ENCODE data around the gene MAP6. TPM values are rescaled to one million over a fixed set of nuclear protein-coding genes. Genes with fewer than 3 reads are reported as not detected.

The MAP6 gene
- total RNA-seq, 1 donor from 2014 or later: not detected

DNA sequence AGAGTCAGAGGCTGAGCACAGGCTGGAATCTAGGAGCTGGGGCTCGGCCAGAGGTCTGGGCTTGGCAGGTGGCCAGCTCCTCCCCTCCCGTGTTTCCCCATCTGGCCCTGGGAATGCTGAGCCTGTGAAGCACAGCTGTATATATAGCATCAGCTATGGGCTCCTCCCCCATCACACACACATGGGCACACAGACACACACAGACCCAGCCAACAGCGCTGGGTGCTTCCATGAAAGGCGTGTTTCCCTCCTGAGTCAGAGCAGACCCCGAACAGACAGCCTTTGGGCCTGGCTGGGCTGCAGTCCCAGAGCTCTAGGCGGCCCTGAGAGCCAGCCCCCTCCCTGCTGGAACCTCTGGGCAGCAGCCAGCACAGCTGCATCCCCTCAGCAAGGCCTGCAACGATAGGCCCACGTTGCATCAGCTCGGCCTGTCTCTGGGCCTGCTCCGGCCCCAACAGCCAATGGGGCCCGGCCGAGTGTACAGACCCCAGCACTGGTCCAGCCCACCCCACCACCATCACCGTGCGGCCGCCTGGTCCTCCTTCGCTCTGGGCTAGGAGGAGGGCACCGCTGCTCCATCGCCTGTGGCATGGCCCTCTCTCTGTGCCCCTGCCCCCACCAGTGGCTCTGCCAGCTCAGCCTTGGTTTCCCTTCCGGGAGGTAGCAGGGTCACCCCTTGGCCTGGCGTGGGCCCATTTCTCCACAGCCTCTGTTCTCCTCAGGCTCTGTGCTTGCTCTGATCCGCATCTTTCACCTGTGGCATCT is 114.4 kb downstream of the MAP6 start:
- FAIRE-seq (no peak), DNase-seq (ENCODE audit: low read depth) (no peak)
- no peaks in the 10 kb centered on the region for H3K36me3 ChIP-seq (ENCODE audit: control insufficient read depth, insufficient read depth, low read length)
- TF ChIP-seq, protein P1, sequence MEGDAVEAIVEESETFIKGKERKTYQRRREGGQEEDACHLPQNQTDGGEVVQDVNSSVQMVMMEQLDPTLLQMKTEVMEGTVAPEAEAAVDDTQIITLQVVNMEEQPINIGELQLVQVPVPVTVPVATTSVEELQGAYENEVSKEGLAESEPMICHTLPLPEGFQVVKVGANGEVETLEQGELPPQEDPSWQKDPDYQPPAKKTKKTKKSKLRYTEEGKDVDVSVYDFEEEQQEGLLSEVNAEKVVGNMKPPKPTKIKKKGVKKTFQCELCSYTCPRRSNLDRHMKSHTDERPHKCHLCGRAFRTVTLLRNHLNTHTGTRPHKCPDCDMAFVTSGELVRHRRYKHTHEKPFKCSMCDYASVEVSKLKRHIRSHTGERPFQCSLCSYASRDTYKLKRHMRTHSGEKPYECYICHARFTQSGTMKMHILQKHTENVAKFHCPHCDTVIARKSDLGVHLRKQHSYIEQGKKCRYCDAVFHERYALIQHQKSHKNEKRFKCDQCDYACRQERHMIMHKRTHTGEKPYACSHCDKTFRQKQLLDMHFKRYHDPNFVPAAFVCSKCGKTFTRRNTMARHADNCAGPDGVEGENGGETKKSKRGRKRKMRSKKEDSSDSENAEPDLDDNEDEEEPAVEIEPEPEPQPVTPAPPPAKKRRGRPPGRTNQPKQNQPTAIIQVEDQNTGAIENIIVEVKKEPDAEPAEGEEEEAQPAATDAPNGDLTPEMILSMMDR (IDR thresholded peaks at IDR 0.05; ENCODE audit: insufficient read depth, low read length, severe bottlenecking): no peak
- no peak overlapping the region for H3K4me3 ChIP-seq (ENCODE audit: low read depth, low read length)
- H3K27me3 ChIP-seq (ENCODE audit: control insufficient read depth, insufficient read depth, low read length): no peaks in the 10 kb centered on the region

DNA sequence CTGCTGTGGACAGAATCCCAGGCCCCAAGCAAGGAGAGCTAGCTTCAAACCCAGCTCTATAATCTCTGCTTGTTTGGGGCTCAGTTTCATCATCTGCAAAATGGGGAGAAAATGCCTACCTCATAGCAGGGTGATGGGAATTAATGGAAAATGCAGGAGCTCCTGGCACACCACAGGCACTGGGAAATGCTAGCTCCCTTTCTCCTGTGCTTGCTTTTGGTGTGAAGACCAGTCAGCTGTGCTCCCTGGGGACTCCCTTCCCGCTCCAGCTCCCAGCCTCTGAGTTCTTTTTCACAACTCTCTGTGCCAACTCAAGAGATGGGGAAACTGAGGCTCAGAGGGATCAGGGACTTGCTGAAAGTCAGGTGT is 115.0 kb downstream of the MAP6 start:
- Histone ChIP-seq H3K36me3 (ENCODE audit: control insufficient read depth, insufficient read depth, low read length) (no peaks in the 10 kb centered on the region), H3K4me3 (ENCODE audit: low read depth, low read length) (no peak overlapping the region), H3K27me3 (ENCODE audit: control insufficient read depth, insufficient read depth, low read length) (no peaks in the 10 kb centered on the region)
- TF ChIP-seq, protein P1 (IDR thresholded peaks at IDR 0.05; ENCODE audit: insufficient read depth, low read length, severe bottlenecking): no peak
- FAIRE-seq (no peak), DNase-seq (ENCODE audit: low read depth) (no peak)

DNA sequence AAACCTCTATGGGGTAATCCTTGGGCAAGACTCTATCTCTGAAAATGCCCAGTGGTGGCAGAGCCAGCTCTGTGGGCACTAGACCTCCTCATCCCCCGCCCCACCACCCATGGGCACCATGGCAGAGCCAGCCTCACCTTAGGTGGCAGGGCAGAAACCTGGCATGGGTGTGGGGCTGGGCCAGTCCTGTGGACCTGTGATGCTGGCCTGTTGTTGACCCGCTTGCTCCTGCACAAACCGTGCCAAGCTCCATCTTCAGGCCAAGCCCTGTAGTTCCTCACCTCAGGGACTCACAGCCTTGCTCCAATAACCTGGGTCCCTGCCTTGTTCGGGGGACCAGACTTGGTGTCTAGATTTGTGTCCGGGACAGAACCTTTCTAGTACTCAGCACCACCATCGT is 115.7 kb downstream of the MAP6 start:
- Histone ChIP-seq H3K36me3 (ENCODE audit: control insufficient read depth, insufficient read depth, low read length) (no peaks in the 10 kb centered on the region), H3K4me3 (ENCODE audit: low read depth, low read length) (no peak overlapping the region), H3K27me3 (ENCODE audit: control insufficient read depth, insufficient read depth, low read length) (no peaks in the 10 kb centered on the region)
- DNase-seq (ENCODE audit: low read depth) (no peak), FAIRE-seq (no peak)
- TF ChIP-seq, protein P1 (IDR thresholded peaks at IDR 0.05; ENCODE audit: insufficient read depth, low read length, severe bottlenecking): no peak

DNA sequence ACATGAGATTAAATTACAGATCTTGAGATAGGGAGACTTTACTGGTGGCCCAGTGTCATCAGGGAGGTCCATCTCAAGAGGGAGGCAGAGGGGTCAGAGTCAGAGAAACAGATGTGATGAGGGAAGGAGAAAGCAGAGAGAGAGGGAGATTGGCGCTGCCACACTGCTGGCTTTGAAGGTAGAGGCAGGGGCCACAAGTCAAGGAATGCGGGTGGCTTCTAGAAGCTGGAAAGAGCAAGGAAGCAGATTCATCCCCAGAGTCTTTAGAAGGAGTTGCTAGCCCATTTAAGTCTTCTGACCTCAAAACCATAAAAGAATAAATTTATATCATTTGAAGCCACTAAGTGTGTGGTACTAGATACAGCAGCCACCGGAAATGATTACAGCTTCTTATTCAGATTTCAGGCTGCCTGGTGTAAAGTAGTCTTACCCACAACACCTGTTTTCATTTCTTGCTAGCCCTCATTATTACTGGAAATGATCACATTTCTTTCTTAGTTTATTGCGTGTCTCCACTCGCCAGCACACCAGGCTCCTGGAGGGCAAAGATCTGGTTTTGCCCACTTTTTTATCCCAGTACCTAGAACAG is 119.4 kb downstream of the MAP6 start:
- FAIRE-seq (no peak), DNase-seq (ENCODE audit: low read depth) (no peak)
- TF ChIP-seq, protein P1 (IDR thresholded peaks at IDR 0.05; ENCODE audit: insufficient read depth, low read length, severe bottlenecking): no peak
- Histone ChIP-seq H3K36me3 (ENCODE audit: control insufficient read depth, insufficient read depth, low read length) (no peaks in the 10 kb centered on the region), H3K4me3 (ENCODE audit: low read depth, low read length) (no peak overlapping the region), H3K27me3 (ENCODE audit: control insufficient read depth, insufficient read depth, low read length) (no peaks in the 10 kb centered on the region)

DNA sequence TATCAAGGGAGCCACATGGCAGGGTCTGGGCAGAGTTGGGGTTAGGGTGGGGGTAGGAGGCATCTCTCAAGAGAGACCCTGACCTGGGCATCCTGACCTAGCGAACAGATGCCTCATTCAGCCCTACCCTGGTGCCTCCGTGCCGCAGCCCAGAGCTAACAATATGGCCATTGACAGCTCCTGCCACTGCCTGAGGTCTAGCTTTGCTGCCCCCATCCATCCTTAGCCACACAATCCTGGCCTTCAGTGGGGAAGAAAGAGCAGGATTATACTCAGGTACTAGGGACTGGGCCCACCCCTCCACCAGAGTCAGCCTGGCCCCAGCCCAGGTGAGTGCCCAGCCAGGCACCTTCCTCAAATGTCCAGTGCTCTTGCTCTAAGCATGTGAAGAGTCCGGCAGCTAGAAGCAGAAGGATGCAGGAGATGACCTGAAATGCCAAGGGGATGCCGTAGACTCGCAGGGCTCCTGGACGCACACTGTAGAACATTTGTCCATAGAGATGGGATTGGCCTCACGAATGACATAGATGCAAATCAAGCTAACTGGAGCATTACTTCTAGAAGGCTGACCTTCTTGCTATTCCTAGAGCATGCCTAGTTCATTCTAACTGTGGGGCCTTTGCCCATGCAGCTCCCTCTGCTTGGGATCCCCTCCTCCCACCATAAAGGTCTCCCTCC is 120.1 kb downstream of the MAP6 start:
- TF ChIP-seq, protein P1 (IDR thresholded peaks at IDR 0.05; ENCODE audit: insufficient read depth, low read length, severe bottlenecking): no peak
- Histone ChIP-seq H3K36me3 (ENCODE audit: control insufficient read depth, insufficient read depth, low read length) (no peaks in the 10 kb centered on the region), H3K4me3 (ENCODE audit: low read depth, low read length) (no peak overlapping the region), H3K27me3 (ENCODE audit: control insufficient read depth, insufficient read depth, low read length) (no peaks in the 10 kb centered on the region)
- no peak for FAIRE-seq
- DNase-seq (ENCODE audit: low read depth): no peak
